GM21576 (cell line): ENCODE results near the gene FAM222A.

ENCODE experiments used
- ATAC-seq: cut with Tn5 transposase; IDR thresholded peaks from one replicate; pipeline ENCODE4 v1.9.1; 2021; ENCODE audit warnings: mild to moderate bottlenecking, moderate library complexity; ENCODE audit not compliant: unreplicated experiment

FAM222A gene

GRCh38 chr12:109713187-109714070 lies at the start of gene FAM222A:
TSS of gene FAM222A (plus strand) at chr12:109713825. CDS start at chr12:109744147, 30,322 bp downstream.
- peak; percentile 82 for ATAC-seq

GRCh38 chr12:109664402-109664801 lies 49.2 kb upstream of the FAM222A start:
- ATAC-seq, result no peak

GRCh38 chr12:109666068-109666467 lies 47.6 kb upstream of the FAM222A start:
- no peak for ATAC-seq

- no peak for ATAC-seq
Measured at GRCh38 chr12:109670731-109671130, 42.9 kb upstream of the FAM222A start.

GRCh38 chr12:109671502-109671901 lies 42.1 kb upstream of the FAM222A start:
- no peak for ATAC-seq

GRCh38 chr12:109673379-109673778 lies 40.2 kb upstream of the FAM222A start:
- no peak for ATAC-seq

GRCh38 chr12:109673884-109674283 lies 39.7 kb upstream of the FAM222A start:
- no peak for ATAC-seq

- ATAC-seq, result no peak
Measured at GRCh38 chr12:109675411-109675810, 38.2 kb upstream of the FAM222A start.

- ATAC-seq, result no peak
Measured at GRCh38 chr12:109677279-109677691, 36.3 kb upstream of the FAM222A start.

GRCh38 chr12:109678719-109679118 lies 34.9 kb upstream of the FAM222A start:
- no peak for ATAC-seq

- no peak for ATAC-seq
Measured at GRCh38 chr12:109679501-109680263, 33.9 kb upstream of the FAM222A start.

GRCh38 chr12:109680264-109681005 lies 33.2 kb upstream of the FAM222A start:
- ATAC-seq, result no peak

GRCh38 chr12:109681986-109682707 lies 31.5 kb upstream of the FAM222A start:
- no peak for ATAC-seq

GRCh38 chr12:109682708-109683060 lies 30.9 kb upstream of the FAM222A start:
- no peak for ATAC-seq

- no peak for ATAC-seq
Measured at GRCh38 chr12:109683316-109683715, 30.3 kb upstream of the FAM222A start.

GRCh38 chr12:109685574-109686447 lies 27.8 kb upstream of the FAM222A start:
- no peak for ATAC-seq

- no peak for ATAC-seq
Measured at GRCh38 chr12:109686523-109686922, 27.1 kb upstream of the FAM222A start.

GRCh38 chr12:109687250-109687649 lies 26.4 kb upstream of the FAM222A start:
- no peak for ATAC-seq

GRCh38 chr12:109689426-109689825 lies 24.2 kb upstream of the FAM222A start:
- ATAC-seq, result no peak

- ATAC-seq, result no peak
Measured at GRCh38 chr12:109693160-109693559, 20.5 kb upstream of the FAM222A start.
